GM04504 (cell line): ENCODE measurements around the gene IGHMBP2.
"Not testable (repeated sequence)": the region's sequence is repeated elsewhere in the genome, so short reads cannot be mapped to it uniquely, and the experiment has no call there.

Experiments used
- DNase-seq: peaks from one replicate; pipeline ENCODE4 v3.0.0-alpha.2; 2012; ENCODE audit warnings: low read depth

Gene IGHMBP2

DNA sequence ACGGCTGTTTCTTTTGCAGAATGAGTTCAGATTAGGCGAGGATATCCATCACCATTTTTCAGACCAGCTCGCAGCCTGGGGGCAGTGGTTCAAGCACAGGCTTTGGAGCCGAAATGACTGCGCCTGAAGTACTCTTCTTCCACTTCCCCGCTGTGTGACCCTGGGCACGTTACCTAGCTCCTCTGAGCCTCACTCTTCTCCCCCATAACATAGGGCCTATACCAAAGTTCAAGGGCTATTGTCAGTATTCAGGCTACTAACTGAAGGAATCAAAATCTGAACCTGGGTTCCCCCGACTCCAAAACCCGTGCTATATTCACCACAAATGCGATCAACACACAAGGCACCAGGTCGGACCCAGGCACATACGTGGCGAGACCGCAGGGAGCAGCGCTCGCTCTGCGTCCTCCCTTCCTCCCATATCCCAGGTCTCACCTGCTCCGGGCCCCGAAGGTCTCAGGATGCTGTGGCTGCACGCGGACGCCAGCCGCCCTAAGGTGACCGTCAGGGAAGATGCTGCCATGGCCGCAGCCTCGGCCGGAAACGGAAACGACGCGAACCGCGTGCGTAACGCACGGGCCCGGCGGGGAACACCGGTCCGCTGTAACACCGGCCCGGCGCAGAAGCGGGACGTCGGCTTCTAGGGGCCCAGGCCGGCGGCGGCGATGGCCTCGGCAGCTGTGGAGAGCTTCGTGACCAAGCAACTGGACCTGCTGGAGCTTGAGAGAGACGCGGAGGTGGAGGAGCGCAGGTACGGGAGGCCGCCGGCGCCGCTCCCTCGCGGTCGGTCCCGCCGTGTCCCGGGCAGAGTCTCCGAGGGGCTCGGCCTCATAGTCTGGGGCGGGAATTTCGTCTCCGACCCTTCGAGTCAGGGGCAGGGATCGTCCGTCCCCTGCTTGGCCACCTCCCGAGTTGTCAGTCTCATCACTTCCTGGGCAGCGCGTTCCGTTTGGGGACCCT, at the start of gene IGHMBP2, which contains the start of gene MRPL21:
IGHMBP2 (plus strand) TSS at position 604 of the 960 bp plus-strand sequence; CDS start at position 666, 62 bp downstream.
MRPL21 (minus strand) TSS at position 545 of the 960 bp plus-strand sequence; CDS start at position 523, 22 bp downstream.
- peak; percentile 63 for DNase-seq

DNA sequence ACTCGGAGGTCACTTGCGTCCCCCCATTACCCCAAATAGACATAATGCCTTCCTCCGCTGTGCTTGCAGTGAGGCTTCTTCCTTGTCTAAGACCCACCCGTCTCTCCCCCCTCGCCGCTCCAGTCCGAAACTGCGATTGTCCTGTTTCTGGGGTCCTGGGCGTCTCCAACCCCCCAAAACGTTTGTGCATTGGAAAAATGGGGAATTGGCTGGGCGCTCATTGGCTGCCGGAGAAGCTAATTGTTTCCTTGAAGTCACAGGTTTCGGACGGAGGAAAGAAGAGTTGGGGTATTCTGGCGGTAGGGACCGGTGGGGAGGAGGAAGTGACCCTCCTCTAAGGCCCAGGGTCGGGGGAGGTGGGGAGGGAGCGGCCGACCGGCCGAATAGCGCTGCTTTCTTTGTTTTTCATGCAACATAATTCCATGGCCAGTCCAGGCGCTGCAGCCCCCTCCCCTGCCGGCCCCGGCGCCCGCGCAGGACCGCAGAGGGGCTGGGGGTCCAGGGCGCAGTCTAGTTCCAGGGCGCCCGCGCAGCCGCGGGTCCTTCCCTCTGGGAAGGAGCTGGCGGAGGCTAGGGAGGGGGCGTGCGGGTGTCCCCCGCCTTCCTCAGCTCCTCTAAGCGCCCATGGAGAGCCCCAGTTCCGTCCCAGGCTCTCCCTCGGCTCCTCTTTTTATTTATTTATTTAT, 49.3 kb upstream of the IGHMBP2 start:
- DNase-seq: no peak

DNA sequence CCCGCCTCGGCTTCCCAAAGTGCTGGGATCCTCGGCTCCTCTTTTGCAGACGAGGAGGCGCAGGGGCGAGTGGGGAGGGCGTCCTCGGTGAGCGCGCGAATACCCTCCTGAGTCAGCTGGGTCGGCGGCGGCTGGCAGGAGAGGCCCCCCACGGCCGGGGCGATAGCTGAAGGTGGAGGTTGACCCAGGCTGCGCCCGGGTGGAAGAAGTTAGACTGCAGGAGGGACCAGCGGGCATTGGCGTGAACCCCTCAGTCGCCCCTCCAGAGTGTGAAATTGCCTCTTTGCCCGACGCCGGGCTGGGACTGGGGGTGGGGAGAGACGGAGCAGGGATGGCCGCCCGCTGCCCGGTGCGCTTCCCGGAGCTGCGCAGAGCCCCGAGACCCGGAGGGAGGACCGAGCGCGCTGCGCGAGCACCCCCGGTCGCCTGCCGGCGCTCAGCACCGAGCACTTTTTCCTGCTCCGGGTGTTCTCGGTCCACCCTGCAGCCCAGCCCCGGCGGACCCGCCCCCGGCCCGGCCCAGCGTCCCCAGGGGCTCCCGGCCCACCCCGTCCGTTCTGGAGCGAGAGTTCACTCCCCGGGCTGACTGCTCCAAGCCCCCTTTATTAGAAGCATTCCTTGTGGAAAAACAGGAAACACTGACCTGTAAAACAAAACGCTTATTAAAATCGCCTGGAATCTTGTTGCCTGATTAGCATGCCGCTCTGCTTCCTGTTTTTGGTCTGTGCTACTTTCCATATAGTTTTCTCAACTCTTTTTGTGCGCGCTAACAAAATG, 48.3 kb upstream of the IGHMBP2 start:
- DNase-seq: no peak

DNA sequence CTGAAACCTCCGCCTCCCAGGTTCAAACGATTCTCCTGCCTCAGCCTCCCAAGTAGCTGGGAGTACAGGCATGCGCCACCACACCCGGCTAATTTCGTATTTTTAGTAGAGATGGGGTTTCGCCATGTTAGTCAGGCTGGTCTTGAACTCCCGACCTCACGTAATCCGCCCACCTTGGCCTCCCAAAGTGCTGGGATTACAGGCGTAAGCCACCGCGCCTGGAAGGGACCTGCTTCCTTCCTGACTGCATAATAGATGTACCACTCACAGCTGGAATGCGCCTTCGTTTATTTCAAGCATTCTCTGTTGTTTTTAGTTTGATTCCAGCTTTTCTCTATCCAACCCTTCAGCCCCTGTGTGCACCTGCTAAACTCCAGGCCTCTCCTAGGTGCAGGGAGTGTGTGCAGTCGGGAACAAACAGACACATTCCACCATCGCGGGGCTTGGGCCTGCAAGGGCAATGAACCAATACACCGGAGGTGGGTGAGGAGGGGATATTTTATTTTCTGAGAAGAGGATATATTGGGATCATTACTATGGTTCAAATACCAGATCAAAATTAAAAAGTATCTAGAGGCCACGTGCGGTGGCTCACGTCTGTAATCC, 47.2 kb upstream of the IGHMBP2 start:
- not testable (repeated sequence) for DNase-seq

DNA sequence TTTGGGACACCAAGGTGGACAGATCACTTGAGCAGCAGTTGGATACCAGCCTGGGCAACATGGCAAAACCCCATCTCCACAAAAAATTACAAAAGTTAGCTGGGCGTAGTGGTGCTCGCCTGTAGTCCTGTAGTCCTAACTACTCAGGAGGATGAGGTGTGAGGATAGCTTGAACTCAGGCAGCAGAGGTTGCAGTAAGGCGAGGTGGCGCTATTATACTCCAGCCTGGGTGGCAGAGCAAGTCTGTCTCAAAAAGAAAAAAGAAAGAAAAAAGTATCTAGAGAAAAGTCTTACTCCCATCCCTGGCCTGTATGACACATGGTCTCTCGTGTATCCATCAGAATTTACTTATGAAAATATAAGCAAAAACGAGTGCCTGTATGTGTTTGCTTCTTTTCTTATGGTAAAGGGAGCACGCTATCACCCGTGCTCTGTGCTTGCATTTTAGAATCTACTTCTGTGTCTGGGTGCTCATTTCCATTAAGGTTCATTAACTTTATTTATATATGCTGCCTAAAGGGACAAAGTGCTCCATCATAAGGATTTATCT, 46.6 kb upstream of the IGHMBP2 start:
- DNase-seq: no peak

DNA sequence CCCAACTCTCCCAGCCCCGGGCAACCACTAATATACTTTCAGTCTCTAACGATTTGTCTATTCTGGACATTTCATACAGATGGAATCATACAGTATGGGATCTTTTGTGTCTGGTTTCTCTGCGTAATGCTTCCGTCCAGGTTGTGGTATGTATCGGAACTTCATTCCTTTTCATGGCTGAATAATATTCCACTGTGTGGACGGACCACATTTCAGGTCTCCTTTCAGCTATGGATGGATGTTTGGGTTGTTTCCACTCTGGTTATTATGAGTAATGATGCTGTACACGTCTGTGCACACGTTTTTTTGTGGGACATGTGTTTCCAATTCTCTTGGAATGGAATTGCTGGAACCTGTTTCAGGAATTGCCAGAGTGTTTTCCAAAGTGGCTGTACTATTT, 44.6 kb upstream of the IGHMBP2 start:
- no peak for DNase-seq

DNA sequence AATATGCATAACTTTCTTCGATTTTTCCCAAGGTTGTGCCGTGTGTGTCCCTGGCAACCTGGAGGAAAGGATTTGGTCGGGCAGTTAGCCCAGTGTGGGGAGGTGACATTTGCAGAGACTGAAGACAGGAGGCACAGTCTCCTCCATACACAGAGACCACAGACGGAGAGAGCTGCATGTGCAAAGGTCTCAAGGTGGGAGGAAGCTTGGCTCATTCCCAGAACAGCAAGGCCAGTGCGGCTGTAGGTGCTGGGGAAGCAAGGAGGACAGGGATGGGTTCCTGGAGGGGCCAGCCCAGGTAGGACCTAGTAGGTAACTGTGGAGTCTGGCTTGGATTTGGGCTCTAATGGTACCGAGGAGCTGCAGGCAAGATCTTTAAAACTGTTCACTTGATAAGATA, 41.3 kb upstream of the IGHMBP2 start:
- no peak for DNase-seq

DNA sequence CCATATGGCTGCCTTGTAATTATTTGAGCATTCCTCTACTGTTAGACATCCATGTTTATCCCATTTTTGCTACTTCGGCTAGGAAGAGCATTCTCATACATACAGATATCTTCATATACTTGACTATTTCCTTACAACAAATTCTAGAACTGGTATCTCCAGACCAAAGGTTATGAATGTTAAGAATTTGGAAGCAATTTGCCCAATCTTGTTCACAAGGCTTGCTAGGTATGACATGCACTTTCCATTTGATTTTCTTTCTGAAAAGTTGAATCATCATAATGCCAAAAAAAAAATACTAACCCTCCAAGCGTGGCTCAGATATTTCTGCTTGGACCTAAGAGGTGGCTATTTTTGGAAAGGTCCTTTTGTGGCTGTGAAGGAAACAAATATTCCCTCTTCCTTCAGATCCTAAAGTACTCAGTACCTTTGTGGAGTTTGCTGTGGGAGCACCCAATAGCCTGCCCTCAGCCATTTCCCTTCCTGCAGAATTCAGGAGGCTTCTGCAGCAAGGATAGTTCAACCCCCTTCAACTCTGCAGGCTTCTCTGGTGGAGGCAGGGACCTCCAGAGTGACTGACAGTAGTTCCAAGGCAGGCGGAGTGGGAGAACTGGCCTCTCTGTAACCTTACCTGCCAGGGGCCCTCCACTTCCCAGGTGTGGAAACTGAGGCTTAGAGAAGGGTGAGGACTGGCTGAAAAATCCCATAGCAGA, 40.0 kb upstream of the IGHMBP2 start:
- DNase-seq: no peak

DNA sequence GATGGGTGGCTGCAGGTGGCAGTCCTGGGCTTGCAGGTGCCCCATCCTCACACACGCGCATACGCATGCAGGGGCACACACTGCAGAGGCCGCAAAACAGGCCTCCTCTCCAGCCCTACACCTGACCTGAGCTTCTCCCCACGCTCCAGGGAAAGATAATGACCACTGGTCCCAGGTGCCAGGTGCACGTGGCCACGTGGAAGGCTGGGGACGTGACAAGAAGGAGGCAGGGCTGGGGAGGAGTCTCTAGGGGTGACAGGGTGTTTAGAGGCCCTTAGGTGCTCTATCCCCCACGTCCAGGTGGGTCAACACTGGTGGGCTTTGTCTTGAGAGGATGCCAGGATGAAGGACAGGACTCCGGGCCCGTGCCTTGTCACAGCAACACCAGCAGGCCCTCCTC, 38.5 kb upstream of the IGHMBP2 start:
- no peak for DNase-seq

DNA sequence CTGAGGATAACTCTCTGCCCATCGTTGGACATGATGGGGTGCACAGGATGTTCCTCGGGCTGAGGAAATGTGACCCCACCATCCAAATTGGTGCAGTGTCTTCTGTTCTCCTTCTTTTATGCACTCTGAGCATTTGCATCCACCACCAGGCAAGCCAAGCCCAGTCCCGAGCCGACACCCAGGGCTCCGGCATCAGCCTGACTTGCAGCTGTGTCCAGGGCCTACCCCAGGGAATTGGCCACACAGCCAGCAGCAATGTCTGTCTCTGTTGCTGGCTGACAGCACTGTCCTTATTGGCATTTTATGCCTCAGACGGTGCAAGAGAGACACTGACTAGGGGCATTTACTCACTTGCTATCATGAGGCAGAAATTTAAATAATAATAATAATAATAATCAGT, 36.6 kb upstream of the IGHMBP2 start:
- no peak for DNase-seq

DNA sequence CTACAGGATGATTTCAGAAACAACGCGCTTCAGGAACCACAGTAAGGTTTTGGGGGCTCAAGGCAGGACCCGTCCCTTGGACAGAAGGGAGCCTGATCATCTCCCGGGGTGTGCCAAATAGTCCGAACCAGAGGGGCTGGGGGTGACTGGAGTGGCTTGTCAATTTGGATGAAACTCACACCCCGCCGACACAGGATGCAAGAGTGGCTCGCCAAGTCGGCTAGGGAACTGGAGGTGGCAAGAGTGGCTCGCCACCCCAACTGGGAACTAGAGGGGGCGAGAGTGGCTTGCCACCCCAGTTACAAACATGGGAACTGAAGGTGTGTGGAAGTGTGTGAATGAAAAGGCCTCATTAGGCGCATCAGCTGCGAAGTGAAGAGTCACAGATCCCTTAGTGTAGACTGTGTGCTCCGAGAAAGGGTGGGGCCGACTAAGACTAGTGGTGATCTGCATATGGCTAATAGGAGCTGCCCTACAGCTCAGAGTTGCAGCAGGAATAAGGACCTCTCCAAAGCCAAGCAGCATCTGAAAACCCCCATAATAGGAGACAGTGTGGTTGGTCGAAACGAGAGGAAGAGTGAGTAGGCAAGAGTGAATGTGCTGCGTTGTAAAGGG, 35.4 kb upstream of the IGHMBP2 start:
- DNase-seq: no peak

DNA sequence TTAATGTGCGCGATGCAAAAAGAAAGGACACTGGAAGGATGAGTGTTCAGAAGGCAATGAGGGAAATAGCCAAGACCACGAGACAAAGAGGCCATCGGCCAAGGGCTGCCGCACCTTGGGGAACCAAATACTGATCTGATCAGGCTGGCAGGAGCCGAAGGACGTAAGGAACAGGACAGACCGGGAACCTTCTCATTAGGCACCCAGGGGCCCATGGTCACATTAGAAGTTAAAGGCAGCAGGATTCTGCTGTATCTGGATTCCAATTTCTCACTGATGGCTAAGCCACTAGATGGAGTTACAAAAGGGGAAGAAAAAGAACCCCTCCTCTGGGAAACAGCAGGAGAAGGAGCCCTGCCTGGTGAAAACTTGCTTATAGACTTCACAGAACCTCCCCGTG, 33.2 kb upstream of the IGHMBP2 start:
- no peak for DNase-seq

DNA sequence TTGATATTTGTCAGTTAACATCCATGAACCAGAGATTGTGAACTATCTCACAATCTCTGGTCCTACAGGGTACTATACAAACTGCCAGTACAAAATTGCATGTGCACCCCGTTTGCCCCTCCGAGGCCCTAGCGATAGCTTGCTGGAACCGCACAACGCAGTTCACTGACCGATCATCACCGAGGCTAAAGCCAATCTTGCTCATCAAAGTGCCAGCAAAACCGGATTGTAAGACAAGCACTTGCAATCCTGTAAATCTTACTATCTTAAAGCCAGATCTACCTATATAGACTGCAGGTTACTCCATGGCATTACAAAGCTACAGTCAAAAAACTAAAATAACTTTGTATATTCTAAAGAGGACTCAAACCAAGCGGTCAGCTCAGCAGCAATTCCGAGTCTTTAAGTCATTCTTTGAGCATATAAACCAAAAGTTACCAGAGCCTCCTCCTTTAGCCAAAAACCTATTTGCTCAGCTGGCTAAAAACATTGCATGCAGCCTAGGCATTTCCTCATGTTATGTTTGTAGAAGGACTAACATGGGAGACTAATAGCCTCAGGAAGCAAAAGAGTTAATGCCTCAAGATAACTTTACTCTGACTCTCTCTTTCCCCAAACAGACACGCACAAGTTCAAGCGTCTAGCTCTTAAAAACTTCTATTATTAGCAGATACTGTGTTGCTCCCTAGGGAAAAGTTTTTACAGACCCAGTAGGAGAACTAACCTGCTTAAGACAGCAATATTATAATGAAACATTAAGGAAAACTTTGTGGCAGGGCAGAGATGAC, 31.3 kb upstream of the IGHMBP2 start:
- no peak for DNase-seq

DNA sequence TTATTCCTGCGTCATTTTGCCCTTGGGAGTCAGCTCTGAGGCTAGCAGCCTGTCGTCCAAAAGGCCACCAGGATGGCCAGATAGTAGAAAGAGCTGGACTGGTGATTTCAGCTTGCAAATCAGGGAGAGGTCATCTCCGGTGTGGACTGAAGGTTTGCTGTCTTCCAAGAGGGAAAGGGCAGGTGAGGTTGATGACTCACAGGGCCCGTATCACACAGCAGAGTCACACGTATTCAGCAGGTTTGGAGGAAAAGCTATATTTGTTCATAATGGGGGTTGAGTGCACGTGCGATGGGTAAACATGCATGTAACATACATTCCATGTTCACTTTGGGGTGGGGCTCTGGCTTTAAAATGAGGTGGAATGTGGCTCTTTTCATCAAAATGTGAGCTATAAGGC, 25.7 kb upstream of the IGHMBP2 start:
- DNase-seq: no peak

DNA sequence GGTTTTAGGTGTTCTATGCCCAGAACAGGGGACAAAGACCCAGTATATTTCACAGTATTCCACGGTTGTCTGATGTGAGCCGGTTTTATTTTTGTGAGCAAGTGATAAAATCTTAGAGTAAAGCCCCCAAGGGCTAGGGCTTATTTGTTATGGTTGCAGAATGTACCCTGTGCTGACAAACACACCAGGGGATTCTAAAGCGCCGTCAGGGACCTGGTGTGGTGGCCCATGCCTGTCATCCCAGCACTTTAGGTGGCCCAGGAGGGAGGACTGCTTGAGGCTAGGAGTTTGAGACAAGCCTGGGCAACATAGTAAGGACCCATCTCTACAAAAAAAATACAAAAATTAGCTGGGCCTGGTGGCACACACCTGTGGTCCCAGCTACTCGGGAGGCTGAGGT, 22.8 kb upstream of the IGHMBP2 start:
- DNase-seq: no peak

DNA sequence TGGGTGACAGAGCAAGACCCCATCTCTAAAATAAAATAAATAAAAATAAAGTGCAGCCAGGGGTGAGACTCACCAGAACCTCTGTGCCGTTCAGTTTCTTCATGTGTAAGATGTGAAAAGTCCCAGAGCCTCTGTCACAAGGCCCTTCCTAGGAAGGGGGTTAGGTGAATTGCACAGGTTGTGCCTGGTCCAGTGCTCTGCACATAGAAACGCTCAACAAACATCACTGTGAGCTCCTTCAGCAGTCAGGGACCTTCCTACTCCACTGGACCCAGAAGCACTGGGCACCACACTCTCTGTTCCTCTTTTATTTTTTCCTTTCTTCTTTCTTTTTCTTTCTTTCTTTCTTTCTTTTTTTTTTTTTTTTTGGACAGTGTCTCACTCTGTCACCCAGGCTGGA, 22.4 kb upstream of the IGHMBP2 start:
- DNase-seq: no peak

DNA sequence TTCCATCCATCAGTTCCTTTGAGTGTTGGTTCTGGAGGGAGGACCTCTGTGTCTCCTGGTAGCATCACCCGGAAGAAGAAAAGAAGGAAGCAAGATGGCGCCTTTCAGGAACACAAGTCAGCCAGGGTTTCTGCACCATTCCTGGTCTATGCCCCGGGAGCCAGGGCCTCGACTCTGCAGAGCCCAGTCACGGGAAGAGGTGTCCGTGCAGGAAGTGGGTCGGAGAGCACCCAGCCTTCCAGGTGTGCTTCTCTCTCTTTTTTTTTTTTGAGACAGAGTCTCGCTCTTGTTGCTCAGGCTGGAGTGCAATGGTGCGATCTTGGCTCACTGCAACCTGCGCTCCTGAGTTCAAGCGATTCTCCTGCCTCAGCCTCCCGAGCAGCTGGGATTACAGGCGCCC, 21.3 kb upstream of the IGHMBP2 start:
- DNase-seq: no peak

DNA sequence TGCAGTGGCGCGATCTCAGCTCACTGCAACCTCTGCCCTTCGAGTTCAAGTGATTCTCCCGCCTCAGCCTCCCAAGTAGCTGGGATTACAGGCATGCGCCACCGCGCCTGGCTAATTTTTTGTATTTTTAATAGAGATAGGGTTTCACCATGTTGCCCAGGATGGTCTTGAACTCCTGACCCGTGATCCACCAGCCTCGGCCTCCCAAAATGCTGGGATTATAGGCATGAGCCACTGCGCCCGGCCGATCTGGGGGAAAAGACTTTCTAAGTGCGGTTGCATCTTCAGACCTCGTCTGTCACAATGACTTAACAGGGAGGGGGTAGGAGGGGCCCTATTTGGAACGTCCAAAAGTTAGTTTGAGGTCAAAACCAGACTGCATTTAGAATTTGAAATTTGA, 18.9 kb upstream of the IGHMBP2 start:
- not testable (repeated sequence) for DNase-seq

DNA sequence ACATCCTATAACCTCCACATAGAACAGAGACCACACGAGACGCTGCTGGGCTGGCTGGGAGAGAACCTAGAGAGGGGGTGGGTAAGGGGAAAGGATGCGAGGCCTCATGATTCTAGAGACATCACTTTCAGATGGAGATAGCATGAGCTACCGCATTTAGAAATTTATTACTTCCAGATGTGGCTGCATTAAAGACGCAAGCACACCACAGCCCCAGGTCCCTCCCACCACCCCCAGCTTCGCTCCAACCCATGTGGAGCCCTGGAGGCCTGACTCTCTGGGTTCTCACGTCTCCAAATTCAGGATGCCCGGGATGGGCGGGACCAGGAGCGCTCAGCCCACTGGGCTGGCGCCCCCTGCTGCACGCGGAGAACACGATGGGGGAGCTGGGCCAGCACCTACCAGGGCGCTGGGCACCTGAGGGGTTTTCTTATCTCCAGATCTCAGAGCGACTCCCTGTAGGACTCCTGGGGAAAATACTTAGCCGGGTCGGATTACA, 13.7 kb upstream of the IGHMBP2 start:
- DNase-seq: peak; percentile 93
